ENCODE results near the gene SUCO. TPM values are rescaled to one million over a fixed set of nuclear protein-coding genes. Genes with fewer than 3 reads are reported as not detected.

Gene SUCO
- total and polyA plus RNA-seq, 3 donors from 2014 or later = 47.8 to 139 (median 126) TPM

DNA sequence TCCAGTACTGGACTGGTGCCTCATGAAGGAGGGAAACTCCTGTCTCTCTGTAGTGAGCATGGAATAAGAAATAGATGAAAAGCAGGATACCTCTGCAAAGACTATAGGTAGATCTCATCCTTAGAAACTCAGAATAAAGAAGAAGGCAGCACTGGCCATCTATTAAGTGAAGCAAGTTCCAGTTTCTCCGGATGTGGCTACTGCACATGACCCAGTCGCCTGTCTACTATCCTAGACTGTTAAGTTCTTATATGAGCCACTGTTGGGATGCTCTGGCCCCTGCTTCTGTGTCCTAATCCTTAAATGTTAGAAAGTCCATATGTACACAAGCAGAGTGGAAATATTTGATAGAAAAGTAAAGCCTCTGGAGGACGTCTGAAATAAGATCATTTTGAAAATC is 128.2 kb downstream of the SUCO start:
- no peaks in the 10 kb centered on the region for H3K27me3 ChIP-seq
- TF ChIP-seq, protein P1, sequence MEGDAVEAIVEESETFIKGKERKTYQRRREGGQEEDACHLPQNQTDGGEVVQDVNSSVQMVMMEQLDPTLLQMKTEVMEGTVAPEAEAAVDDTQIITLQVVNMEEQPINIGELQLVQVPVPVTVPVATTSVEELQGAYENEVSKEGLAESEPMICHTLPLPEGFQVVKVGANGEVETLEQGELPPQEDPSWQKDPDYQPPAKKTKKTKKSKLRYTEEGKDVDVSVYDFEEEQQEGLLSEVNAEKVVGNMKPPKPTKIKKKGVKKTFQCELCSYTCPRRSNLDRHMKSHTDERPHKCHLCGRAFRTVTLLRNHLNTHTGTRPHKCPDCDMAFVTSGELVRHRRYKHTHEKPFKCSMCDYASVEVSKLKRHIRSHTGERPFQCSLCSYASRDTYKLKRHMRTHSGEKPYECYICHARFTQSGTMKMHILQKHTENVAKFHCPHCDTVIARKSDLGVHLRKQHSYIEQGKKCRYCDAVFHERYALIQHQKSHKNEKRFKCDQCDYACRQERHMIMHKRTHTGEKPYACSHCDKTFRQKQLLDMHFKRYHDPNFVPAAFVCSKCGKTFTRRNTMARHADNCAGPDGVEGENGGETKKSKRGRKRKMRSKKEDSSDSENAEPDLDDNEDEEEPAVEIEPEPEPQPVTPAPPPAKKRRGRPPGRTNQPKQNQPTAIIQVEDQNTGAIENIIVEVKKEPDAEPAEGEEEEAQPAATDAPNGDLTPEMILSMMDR (IDR thresholded peaks at IDR 0.05) = no peak
- no peak for TF ChIP-seq POLR2A (IDR thresholded peaks at IDR 0.05)
- H3K27ac ChIP-seq = no peak overlapping the region
- 73 to 90% methylated on average over 3 of the region's 3 CpGs for WGBS, 2 donors
- no peak overlapping the region for H3K4me3 ChIP-seq
- intact Hi-C loops (cut with DNase I; ENCODE audit: low total_unique reads) = no loop called here
- no peaks in the 10 kb centered on the region for H3K9me3 ChIP-seq
- no peaks in the 10 kb centered on the region for H3K4me1 ChIP-seq
- DNase-seq = no peak
- H3K36me3 ChIP-seq (ENCODE audit: low read depth, missing control alignments) = no peaks in the 10 kb centered on the region

Small RNAs within 50 kb of the gene (small RNA-seq; reads per million reads assigned to genes)
- 0 reads per million in 2 donors for gene RNU6-693P

Other genes with a start within 250 kb of the SUCO start
- gene C1orf105, start 112.5 kb upstream of the SUCO start, total RNA-seq = 10 to 100 TPM; 15.1 to 15.8 TPM
- gene C1orf105, start 112.5 kb upstream of the SUCO start, polyA plus RNA-seq (ENCODE audit: insufficient read depth, low read depth, low replicate concordance) = 60.8 TPM
- gene PIGC, start 89.1 kb upstream of the SUCO start, total RNA-seq = 10 to 100 TPM; 25.2 to 31.3 TPM
- 45.6 TPM for gene PIGC, start 89.1 kb upstream of the SUCO start, polyA plus RNA-seq (ENCODE audit: insufficient read depth, low read depth, low replicate concordance)
- gene FASLG, start 126.0 kb downstream of the SUCO start, total RNA-seq = not detected
- not detected for gene FASLG, start 126.0 kb downstream of the SUCO start, polyA plus RNA-seq (ENCODE audit: insufficient read depth, low read depth, low replicate concordance)